Neural cell (in vitro differentiated cells): ENCODE data around the gene RBM19. TPM values are rescaled to one million over a fixed set of nuclear protein-coding genes. Genes with fewer than 3 reads are reported as not detected.

Source experiments
- H2AFZ ChIP-seq: fragments of 200-600, 300-800 bp; sonication (generic), shearing (Covaris generic); 2 replicates; pipeline ENCODE4 v1.6.0; 2014; ENCODE audit warnings: low read depth, mild to moderate bottlenecking, antibody characterized with exemption, low read length, moderate library complexity
- H3F3A ChIP-seq: fragments of 200-600 bp; shearing (Covaris generic); 2 replicates; pipeline ENCODE4 v1.6.1; 2016; ENCODE audit warnings: mild to moderate bottlenecking, moderate library complexity, mixed read lengths, antibody characterized with exemption, low read length; ENCODE audit not compliant: insufficient read depth, poor library complexity, severe bottlenecking
- H3K27ac ChIP-seq: fragments of 200-600, 300-800 bp; sonication (generic), shearing (Covaris generic); 2 replicates; pipeline ENCODE4 v1.5.1; 2014; ENCODE audit warnings: mild to moderate bottlenecking, low read length, moderate library complexity
- H3K27me3 ChIP-seq: fragments of 300-800, 200-600 bp; sonication (generic), shearing (Covaris generic); 2 replicates; pipeline ENCODE4 v1.6.0; 2014; ENCODE audit warnings: mild to moderate bottlenecking, low read depth, low read length, moderate library complexity; ENCODE audit not compliant: insufficient read depth
- H3K36me3 ChIP-seq: fragments of 300-800, 200-600 bp; sonication (generic), shearing (Covaris generic); 2 replicates; pipeline ENCODE4 v1.5.1; 2014; ENCODE audit warnings: mild to moderate bottlenecking, antibody characterized with exemption, low read length, moderate library complexity; ENCODE audit not compliant: insufficient read depth
- H3K4me2 ChIP-seq: fragments of 300-800, 200-600 bp; sonication (generic), shearing (Covaris generic); 2 replicates; pipeline ENCODE4 v1.6.0; 2014; ENCODE audit warnings: mild to moderate bottlenecking, low read length
- H3K4me3 ChIP-seq: fragments of 300-800, 200-600 bp; sonication (generic), shearing (Covaris generic); 2 replicates; pipeline ENCODE4 v1.5.1; 2014; ENCODE audit warnings: mild to moderate bottlenecking, low read length, moderate library complexity
- H3K79me2 ChIP-seq: fragments of 200-600 bp; shearing (Covaris generic); replicated peaks from 2 replicates; pipeline ENCODE4 v1.6.0; 2014; ENCODE audit warnings: mild to moderate bottlenecking, low read length, moderate library complexity; ENCODE audit not compliant: insufficient read depth
- H3K9ac ChIP-seq: fragments of 300-800, 200-600 bp; sonication (generic), shearing (Covaris generic); 2 replicates; pipeline ENCODE4 v1.6.1; 2016; ENCODE audit warnings: mild to moderate bottlenecking, low read length, mixed read lengths
- H3K9me2 ChIP-seq: fragments of 200-600 bp; shearing (Covaris generic); 2 replicates; pipeline ENCODE4 v1.6.1; 2016; ENCODE audit warnings: mild to moderate bottlenecking, low read length, mixed read lengths; ENCODE audit not compliant: insufficient read depth
- H3K9me3 ChIP-seq: fragments of 200-600, 300-800 bp; sonication (generic), shearing (Covaris generic); 2 replicates; pipeline ENCODE4 v1.6.1; 2016; ENCODE audit warnings: mild to moderate bottlenecking, mixed run types, low read length, moderate library complexity, mixed read lengths
- H4K20me1 ChIP-seq: fragments of 200-600 bp; shearing (Covaris generic); 2 replicates; pipeline ENCODE4 v1.6.1; 2016; ENCODE audit warnings: mild to moderate bottlenecking, mixed run types; ENCODE audit not compliant: insufficient read depth
- EP300 ChIP-seq: fragments of 450-650 bp; conservative IDR thresholded peaks from 2 replicates; pipeline ENCODE4 v1.6.1; 2014; ENCODE audit warnings: antibody characterized with exemption, mild to moderate bottlenecking, moderate library complexity; ENCODE audit not compliant: poor library complexity, severe bottlenecking
- EZH2 ChIP-seq: fragments of 200-600, 300-800 bp; shearing (Covaris generic), sonication (generic); IDR thresholded peaks from 2 replicates; pipeline ENCODE4 v1.6.1; 2014; ENCODE audit warnings: antibody characterized with exemption, low read length, borderline replicate concordance, mild to moderate bottlenecking; ENCODE audit not compliant: insufficient read depth, poor library complexity, severe bottlenecking
- POLR2AphosphoS5 ChIP-seq: IDR thresholded peaks from 2 replicates; pipeline ENCODE4 v1.6.1; 2012
- SMC3 ChIP-seq: fragments of 450-650 bp; conservative IDR thresholded peaks from 2 replicates; pipeline ENCODE4 v1.6.1; 2014; ENCODE audit warnings: antibody characterized with exemption, mild to moderate bottlenecking, moderate library complexity; ENCODE audit not compliant: poor library complexity
- TAF1 ChIP-seq: IDR thresholded peaks from 2 replicates; pipeline ENCODE4 v1.6.1; 2012; ENCODE audit warnings: low read depth
- polyA plus RNA-seq: library from polyadenylated mRNA; depleted of rRNA; stranded (reverse); fragments of >200 nt; gene quantifications from 2 replicates; pipeline ENCODE4 v1.2.3, GENCODE V29; 2014
- TF ChIP-seq, protein P1 (sequence below): fragments of 450-650 bp; IDR thresholded peaks from 2 replicates; pipeline ENCODE4 v1.5.1; 2014; ENCODE audit warnings: antibody characterized with exemption, mild to moderate bottlenecking, moderate library complexity; ENCODE audit not compliant: poor library complexity, severe bottlenecking
- TF ChIP-seq, protein P2 (sequence below): IDR thresholded peaks from 2 replicates; pipeline ENCODE4 v1.6.1; 2012; ENCODE audit warnings: borderline replicate concordance

Gene RBM19
- polyA plus RNA-seq, 1 donor from 2014 or later, result 14.2 TPM

DNA sequence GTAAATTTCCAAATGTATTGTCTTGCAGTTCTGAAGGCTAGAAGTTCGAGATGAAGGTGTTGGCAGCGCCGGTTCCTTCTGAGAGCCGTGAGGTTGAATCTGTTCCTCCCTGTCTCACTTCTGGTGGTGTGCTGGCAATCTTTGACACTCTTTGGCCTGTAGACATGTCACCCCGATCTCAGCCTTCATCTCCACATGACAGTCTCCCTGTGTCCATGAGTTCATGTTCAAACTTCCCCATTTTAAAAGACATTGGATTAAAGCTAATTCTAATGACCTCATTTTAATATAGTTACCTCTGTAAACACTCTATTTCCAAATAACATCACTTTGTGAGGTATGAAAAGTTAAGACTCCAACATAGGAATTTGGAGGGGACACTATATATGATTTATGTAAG lies 4.1 kb upstream of the RBM19 start:
- no peak overlapping the region for H3K9ac ChIP-seq
- peaks cover 7% of the 10 kb centered on the region for H3K27me3 ChIP-seq
- TF ChIP-seq TAF1 (no peak), EZH2 (no peak)
- no peaks in the 10 kb centered on the region for H4K20me1 ChIP-seq
- no peak overlapping the region for H3K4me3 ChIP-seq
- H3K79me2 ChIP-seq, result peaks cover 2% of the 10 kb centered on the region
- H3K9me2 ChIP-seq, result no peaks in the 10 kb centered on the region
- no peaks in the 10 kb centered on the region for H3K9me3 ChIP-seq
- H3F3A ChIP-seq, result no peaks in the 10 kb centered on the region
- no peak overlapping the region for H3K4me2 ChIP-seq
- no peak overlapping the region for H3K27ac ChIP-seq
- H2AFZ ChIP-seq, result no peak overlapping the region
- H3K36me3 ChIP-seq, result no peaks in the 10 kb centered on the region

DNA sequence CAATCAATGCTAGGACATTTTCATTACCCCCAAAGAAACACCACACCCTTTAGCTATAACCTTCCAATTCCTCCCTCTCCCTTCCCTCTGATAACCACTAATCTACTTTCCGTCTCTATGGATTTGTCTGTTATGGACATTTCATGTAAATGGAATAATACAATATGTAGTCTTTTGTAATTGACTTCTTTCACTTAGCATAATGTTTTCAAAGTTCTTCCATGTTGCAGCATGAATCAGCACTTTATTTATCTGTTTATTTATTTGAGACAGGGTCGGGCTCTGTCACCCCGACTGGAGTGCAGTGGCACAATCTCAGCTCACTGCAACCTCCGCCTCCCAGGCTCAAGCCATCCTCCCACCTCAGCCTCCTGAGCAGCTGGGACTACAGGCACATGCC lies 1.2 kb upstream of the RBM19 start:
- Histone ChIP-seq H3K27me3 (peaks cover 3% of the 10 kb centered on the region), H3F3A (no peaks in the 10 kb centered on the region), H3K9ac (no peak overlapping the region), H3K27ac (no peak overlapping the region), H2AFZ (no peak overlapping the region), H3K9me2 (no peaks in the 10 kb centered on the region), H3K4me2 (no peak overlapping the region), H3K36me3 (no peaks in the 10 kb centered on the region), H3K79me2 (peaks cover 5% of the 10 kb centered on the region), H3K4me3 (no peak overlapping the region), H3K9me3 (no peaks in the 10 kb centered on the region), H4K20me1 (no peaks in the 10 kb centered on the region)
- TF ChIP-seq SMC3 (no peak), EP300 (no peak), EZH2 (no peak)
- TF ChIP-seq, protein P1, sequence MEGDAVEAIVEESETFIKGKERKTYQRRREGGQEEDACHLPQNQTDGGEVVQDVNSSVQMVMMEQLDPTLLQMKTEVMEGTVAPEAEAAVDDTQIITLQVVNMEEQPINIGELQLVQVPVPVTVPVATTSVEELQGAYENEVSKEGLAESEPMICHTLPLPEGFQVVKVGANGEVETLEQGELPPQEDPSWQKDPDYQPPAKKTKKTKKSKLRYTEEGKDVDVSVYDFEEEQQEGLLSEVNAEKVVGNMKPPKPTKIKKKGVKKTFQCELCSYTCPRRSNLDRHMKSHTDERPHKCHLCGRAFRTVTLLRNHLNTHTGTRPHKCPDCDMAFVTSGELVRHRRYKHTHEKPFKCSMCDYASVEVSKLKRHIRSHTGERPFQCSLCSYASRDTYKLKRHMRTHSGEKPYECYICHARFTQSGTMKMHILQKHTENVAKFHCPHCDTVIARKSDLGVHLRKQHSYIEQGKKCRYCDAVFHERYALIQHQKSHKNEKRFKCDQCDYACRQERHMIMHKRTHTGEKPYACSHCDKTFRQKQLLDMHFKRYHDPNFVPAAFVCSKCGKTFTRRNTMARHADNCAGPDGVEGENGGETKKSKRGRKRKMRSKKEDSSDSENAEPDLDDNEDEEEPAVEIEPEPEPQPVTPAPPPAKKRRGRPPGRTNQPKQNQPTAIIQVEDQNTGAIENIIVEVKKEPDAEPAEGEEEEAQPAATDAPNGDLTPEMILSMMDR, result no peak

DNA sequence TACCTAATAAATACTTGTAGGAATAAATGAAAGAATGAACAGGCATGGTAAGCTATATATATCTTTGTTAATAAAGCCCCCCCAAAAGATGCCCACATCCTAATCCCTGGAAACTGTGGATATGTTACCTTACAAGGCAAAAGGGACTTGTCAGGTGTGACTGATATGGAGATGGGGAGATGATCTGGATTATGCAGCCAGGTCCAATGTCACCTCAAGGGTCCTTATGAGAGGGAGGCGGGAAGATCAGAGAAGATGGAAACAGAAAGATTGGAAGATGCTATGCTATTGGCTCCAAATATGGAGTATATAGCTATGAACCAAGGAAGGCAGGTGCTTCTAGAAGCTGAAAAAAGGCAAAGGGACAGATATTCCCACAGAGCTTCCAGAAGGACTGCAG lies 3.4 kb downstream of the RBM19 start:
- H3K9ac ChIP-seq, result no peak overlapping the region
- H3K27me3 ChIP-seq, result no peaks in the 10 kb centered on the region
- no peaks in the 10 kb centered on the region for H3K9me3 ChIP-seq
- no peaks in the 10 kb centered on the region for H3K36me3 ChIP-seq
- H3F3A ChIP-seq, result no peaks in the 10 kb centered on the region
- peaks cover 5% of the 10 kb centered on the region for H3K79me2 ChIP-seq
- no peak overlapping the region for H3K4me2 ChIP-seq
- TF ChIP-seq, protein P2, sequence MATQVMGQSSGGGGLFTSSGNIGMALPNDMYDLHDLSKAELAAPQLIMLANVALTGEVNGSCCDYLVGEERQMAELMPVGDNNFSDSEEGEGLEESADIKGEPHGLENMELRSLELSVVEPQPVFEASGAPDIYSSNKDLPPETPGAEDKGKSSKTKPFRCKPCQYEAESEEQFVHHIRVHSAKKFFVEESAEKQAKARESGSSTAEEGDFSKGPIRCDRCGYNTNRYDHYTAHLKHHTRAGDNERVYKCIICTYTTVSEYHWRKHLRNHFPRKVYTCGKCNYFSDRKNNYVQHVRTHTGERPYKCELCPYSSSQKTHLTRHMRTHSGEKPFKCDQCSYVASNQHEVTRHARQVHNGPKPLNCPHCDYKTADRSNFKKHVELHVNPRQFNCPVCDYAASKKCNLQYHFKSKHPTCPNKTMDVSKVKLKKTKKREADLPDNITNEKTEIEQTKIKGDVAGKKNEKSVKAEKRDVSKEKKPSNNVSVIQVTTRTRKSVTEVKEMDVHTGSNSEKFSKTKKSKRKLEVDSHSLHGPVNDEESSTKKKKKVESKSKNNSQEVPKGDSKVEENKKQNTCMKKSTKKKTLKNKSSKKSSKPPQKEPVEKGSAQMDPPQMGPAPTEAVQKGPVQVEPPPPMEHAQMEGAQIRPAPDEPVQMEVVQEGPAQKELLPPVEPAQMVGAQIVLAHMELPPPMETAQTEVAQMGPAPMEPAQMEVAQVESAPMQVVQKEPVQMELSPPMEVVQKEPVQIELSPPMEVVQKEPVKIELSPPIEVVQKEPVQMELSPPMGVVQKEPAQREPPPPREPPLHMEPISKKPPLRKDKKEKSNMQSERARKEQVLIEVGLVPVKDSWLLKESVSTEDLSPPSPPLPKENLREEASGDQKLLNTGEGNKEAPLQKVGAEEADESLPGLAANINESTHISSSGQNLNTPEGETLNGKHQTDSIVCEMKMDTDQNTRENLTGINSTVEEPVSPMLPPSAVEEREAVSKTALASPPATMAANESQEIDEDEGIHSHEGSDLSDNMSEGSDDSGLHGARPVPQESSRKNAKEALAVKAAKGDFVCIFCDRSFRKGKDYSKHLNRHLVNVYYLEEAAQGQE, result no peak
- no peak for TF ChIP-seq EZH2
- TF ChIP-seq POLR2AphosphoS5, result no peak
- TF ChIP-seq SMC3, result no peak
- no peak overlapping the region for H3K4me3 ChIP-seq
- no peak overlapping the region for H2AFZ ChIP-seq
- no peaks in the 10 kb centered on the region for H4K20me1 ChIP-seq
- H3K9me2 ChIP-seq, result no peaks in the 10 kb centered on the region
- no peak overlapping the region for H3K27ac ChIP-seq
